GM19397 (cell line): ENCODE data around the gene FAM110D.

Source experiments
- ATAC-seq: cut with Tn5 transposase; IDR thresholded peaks from one replicate; pipeline ENCODE4 v1.9.1; 2021; ENCODE audit warnings: mild to moderate bottlenecking, moderate library complexity; ENCODE audit not compliant: unreplicated experiment

FAM110D gene

GRCh38 chr1:26127235-26128163, 31.4 kb upstream of the FAM110D start:
- ATAC-seq: no peak

DNA sequence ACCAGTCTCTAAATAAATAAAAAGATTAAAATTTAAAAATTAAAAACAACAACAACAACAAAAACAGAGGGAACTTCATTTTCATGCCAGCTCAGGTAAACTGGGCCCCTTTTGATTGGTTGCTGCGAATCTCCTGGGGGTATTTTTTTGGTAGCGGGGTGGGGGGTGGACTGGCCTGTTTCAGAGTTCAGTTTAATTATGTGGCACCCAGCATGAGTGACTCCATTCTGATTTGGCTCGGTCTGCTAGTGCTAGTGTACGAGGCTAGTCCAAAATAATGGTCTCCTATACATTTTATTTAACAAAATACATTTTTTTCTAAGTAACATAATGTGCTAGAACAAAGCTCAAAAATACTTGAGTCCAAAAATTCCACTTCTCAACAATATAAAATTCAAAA, 29.1 kb upstream of the FAM110D start:
- no peak for ATAC-seq

DNA sequence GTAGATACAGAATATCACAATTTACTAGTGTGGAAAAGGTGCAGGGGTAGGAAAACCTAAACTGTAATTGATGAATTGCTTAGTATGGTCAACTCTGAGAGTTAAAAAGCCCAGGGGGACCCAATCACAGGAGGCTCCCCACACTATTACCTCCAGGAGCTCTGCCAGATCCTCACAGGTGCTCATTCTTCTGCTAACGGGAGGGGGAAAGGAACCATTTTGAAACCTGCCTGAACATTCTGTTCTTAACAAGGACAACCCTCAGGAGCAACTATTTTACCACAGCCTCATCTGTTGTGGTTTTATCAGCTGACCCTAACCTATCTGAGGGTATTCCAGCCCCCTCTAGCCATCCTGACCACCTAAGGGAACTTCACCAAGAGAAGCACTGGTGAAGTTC, 28.2 kb upstream of the FAM110D start:
- ATAC-seq: no peak

- ATAC-seq: no peak
Observed at GRCh38 chr1:26132128-26132833, 26.6 kb upstream of the FAM110D start.

- ATAC-seq: no peak
Observed at GRCh38 chr1:26132834-26133167, 26.1 kb upstream of the FAM110D start.

DNA sequence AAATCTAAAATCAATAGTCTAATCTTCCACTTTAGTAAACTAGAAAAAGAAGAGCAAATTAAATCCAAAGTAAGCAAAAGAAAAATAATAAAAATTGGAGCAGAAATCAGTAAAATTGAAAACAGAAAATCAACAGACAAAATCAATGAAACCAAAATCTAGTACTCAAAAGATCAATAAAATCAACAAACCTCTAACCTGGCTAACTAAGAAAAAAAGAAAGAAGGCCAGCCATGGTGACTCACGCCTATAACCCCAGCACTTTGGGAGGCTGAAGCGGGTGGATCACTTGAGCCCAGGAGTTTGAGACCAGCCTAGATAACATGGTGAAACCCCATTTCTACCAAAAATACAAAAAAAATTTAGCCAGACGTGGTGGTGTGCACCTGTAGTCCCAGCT, 24.4 kb upstream of the FAM110D start:
- no peak for ATAC-seq

DNA sequence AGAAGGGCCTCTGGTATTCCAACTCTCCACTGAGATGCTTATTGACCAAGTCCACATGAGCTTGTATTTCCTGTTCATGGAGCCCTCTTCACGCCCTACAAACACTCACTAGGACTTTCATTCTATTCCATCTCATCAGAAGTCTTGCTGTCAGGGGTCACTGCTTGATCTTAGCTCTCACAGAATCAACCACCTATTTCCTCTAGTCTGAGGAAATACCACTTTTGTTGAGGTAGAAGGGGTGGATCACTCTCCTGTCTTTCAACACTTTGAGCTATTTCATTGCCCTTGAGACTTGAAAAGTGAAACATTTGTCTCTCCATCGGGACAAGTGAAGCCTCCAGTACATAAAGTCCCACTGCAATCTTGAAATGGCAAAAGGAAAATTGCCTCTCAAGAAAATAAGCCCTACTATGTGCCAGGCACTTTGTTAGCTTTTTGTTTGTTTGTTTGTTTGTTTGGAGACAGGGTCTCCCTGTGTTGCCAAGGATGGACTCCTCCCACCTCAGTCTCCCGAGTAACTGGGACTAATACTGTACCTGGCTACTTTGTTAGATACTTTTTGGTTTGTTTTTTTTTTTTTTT, 19.8 kb upstream of the FAM110D start:
- no peak for ATAC-seq

DNA sequence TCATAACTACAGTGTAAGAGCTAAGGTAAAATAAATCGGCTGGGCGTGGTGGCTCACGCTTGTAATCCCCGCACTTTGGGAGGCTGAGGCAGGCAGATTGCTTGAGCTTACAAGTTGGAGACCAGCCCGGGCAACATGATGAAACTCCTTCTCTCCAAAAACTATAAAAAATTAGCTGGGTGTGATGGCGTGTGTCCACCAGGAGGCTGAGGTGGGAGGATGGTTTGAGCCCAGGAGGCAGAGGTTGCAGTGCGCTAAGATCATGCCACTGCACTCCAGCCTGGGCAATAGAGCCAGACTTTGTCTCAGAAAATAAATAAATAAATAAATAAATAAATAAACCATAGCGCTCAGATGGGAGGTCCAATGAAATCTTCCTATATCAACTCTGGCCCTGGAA, 16.7 kb upstream of the FAM110D start:
- no peak for ATAC-seq

DNA sequence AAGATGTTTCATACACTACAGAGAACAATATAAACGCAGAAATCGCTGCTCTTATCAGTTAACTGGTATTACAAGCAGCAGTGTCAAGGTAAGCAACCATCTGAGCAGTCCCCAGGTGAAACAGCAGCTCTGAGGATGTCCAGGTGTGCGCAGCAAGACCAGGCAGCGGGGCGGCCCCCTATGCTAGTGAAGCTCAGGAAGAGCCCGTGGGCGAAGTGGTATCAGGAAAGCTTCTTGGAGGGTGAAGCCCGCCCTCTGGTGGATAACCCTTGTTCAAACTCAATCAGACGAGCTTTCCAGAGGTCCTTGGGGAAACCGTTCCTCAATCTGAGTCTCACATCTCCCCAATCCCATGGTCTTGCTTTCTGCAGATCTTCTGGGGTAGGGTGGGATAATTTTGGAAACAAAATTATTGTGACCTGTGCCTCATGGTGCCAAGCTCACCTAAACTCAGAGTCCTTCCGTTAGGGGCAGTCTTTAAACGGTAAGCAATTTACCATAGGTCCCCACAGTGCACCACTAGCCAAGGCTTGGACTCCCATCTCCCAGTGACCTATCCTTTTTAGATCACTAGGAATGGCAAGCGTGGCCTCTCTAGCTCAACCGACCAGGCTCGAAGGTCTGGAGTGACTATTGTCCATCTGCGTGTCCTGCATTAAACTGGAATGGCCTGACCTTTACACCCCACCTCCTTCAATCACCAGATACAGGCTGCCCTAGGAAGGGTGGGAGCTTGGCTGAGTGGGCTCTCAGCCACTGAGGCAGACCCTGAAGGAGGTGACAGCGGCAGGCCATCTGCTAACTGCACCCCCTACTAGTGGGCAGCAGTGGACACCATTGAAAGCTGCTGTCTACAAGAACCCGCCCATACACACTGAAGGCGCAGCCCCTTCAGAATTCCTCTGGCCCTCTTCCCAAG, 13.6 kb upstream of the FAM110D start:
- ATAC-seq: no peak

- no peak for ATAC-seq
Observed at GRCh38 chr1:26145960-26146294, 13.0 kb upstream of the FAM110D start.

GRCh38 chr1:26148887-26149286, 10.0 kb upstream of the FAM110D start:
- no peak for ATAC-seq

DNA sequence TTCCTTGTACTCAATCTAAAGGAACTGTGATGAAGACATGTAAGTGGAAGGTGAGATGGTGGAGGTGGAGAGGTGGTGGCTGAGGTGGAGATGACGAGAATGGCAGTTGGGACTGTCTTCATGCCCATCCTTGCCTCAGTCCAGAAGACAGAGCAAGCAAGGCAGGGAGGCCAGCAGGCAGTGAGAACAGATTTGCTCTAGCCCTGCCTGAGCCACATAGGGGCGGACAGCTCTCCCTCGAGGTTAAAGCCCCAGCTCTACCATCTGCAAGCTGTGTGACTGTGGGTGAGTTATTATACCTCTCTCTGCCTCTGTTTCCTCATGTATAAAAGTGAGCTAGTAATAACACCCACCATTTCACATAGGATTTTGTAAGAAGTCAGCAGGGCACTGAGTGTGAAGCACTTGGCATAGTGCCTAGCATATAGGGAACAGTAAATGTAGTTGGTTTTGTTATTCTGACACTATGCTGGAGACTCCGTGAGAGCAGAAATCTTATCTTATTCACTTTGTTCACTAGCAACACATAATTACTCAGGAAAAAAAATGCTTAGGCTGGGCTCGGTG, 4.8 kb upstream of the FAM110D start:
- ATAC-seq: no peak

DNA sequence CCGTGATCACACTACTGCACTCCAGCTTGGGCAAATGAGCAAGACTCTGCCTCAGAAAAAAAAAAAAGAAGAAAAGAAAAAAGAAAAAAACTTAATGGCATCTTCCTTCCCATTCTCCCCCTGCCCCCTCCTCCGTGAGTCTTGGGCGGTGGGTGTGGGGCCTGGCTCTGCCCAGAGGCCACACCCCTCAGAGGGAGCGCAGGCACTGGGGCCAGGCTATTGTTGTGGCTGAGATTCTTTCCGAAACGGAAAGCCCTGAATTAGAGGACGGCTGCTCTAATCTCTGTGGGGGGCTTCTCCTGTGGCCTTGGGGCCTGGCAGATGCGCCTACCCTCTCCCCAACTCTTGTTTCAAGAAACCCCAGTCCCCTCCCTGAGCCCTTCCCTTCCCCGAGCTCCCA, 4.1 kb upstream of the FAM110D start:
- ATAC-seq: no peak

- no peak for ATAC-seq
Observed at GRCh38 chr1:26155370-26156284, 3.3 kb upstream of the FAM110D start.

GRCh38 chr1:26156285-26157038, 2.4 kb upstream of the FAM110D start:
- no peak for ATAC-seq

GRCh38 chr1:26158271-26158907, 490 bp upstream of the FAM110D start:
- ATAC-seq: no peak

DNA sequence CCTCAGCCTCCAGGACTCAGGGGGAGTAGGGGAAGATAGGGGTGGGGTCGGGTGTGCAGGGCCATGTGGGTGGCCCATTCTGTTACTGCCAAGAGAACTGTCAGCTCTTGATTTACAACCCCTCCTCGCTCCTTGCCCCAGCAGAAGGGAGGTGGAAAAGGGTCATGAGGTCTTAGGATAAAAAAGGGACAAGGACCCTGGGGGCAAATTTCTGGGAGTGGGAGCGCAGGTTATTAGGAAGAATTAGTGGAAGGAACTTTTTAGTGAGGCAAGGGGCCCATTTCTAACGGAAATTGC, 812 bp downstream of the FAM110D start:
- no peak for ATAC-seq

DNA sequence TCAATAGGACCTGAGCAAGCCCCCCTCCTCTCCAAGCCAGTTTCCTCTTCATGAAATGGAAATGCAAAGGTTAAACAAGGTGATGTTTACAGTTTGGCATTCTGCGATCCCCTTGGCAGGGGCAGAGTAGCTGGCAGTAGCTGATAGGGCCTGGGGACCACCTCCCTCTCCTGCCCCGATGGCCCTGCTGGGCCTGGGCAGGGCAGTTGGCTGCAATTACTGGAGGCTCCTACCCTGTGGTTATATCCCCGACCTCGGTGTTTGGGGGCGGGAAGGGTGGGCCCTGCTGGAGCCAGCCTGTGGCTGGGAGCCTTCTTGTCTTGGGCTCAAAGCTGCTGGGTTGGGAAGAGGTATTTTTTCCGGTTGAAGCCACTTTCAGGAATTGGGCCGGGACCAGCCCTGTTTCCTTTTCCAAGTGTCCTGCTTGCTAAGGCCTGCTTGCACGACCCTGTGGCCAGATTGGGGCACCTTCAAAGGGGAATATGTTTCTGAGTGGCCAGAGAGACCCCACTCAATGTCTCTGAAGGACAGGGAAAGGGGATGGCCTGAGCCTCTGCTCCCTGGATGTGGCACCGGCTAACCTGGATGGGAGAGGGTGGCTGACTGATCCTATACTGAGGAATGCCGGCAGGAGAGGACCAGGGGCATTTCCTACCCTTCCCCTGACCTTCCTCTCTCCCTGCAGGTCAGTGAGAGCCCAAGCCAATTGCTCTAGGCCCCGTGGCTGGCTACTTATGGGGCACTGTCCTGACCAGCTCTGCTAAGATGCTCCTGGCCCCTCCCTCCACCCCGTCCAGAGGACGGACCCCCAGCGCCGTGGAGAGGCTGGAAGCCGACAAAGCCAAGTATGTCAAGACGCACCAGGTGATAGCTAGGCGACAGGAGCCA, 1.9 kb downstream of the FAM110D start:
- no peak for ATAC-seq
